Measurements from ENCODE around the gene FMNL2. TPM values are rescaled to one million over a fixed set of nuclear protein-coding genes. Genes with fewer than 3 reads are reported as not detected.

Gene FMNL2
- total and polyA plus RNA-seq, 2 experiments from 2014 or later, result 5.1 to 11.7 TPM

DNA sequence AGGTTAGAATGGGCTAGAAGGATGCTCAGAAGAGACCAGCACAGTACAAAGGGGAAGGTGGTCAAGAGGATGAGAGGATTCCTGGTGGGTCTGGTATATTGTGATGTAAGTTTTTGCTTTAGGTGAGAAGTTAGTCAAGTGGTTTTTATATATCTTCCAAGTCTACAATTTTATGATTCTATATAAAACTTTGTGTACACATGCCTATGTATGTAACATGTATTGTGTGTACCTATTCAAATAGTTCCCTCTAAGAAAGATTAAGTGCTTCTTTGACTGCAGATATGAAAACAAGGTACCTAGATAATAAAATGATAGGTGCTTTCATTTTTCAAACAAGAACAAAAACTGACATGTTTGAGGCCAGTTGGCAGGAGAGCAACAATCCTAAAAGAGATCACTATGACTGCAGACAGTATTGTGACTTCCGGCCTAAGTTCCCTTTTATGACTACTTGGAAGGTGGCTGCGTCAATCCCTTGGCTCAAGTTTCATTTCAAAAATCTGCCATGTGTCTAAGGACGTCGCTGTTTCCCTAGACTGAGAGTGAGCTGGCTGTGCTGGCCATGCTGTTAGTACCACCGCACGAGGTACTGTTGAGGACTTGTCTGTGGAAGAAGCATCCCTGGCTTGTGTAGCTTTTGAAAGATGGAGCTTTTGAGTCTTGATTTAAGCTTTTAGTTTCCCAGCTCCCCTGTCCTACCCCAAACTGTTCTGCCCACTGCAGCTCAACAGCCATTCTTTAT lies 259.2 kb downstream of the FMNL2 start:
- H3K4me1 ChIP-seq (ENCODE audit: low read depth), result peaks cover 12% of the 10 kb centered on the region
- no peak overlapping the region for H3K4me3 ChIP-seq
- TF ChIP-seq, protein P1, sequence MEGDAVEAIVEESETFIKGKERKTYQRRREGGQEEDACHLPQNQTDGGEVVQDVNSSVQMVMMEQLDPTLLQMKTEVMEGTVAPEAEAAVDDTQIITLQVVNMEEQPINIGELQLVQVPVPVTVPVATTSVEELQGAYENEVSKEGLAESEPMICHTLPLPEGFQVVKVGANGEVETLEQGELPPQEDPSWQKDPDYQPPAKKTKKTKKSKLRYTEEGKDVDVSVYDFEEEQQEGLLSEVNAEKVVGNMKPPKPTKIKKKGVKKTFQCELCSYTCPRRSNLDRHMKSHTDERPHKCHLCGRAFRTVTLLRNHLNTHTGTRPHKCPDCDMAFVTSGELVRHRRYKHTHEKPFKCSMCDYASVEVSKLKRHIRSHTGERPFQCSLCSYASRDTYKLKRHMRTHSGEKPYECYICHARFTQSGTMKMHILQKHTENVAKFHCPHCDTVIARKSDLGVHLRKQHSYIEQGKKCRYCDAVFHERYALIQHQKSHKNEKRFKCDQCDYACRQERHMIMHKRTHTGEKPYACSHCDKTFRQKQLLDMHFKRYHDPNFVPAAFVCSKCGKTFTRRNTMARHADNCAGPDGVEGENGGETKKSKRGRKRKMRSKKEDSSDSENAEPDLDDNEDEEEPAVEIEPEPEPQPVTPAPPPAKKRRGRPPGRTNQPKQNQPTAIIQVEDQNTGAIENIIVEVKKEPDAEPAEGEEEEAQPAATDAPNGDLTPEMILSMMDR (IDR thresholded peaks at IDR 0.05; ENCODE audit: low read depth, low read length), result no peak
- DNase-seq (ENCODE audit: low read depth in 1 of 2, low spot score in 1 of 2), result no peak
- H3K36me3 ChIP-seq, result no peaks in the 10 kb centered on the region
- H3K27ac ChIP-seq, result no peak overlapping the region
- H3K27me3 ChIP-seq, result no peaks in the 10 kb centered on the region
- H3K9me3 ChIP-seq (ENCODE audit: low read depth), result no peaks in the 10 kb centered on the region

DNA sequence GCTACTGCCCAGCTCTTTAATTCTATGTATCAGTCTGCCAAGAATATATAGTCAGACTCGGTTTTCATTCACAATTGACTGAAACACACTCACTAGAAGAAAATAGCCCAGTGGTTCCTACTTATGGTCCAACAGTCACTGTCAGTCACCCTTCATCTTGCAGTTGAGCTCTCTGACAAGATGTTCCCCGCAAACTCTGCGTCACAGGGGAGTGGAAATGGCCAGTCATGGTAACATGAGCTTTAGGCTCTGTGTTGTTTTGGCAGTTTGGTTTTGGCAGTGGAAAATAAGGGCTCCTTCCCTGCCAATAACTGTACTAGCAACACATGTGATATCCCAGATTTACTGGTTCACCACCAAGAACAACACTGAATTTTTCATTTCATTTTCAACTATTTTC lies 259.8 kb downstream of the FMNL2 start:
- H3K27me3 ChIP-seq, result no peaks in the 10 kb centered on the region
- no peaks in the 10 kb centered on the region for H3K9me3 ChIP-seq (ENCODE audit: low read depth)
- no peak overlapping the region for H3K4me3 ChIP-seq
- DNase-seq (ENCODE audit: low read depth in 1 of 2, low spot score in 1 of 2), result peak in 1 of 2 donors; percentile 59
- H3K27ac ChIP-seq, result no peak overlapping the region
- TF ChIP-seq, protein P1 (IDR thresholded peaks at IDR 0.05; ENCODE audit: low read depth, low read length), result no peak
- no peaks in the 10 kb centered on the region for H3K36me3 ChIP-seq
- peaks cover 12% of the 10 kb centered on the region for H3K4me1 ChIP-seq (ENCODE audit: low read depth)

DNA sequence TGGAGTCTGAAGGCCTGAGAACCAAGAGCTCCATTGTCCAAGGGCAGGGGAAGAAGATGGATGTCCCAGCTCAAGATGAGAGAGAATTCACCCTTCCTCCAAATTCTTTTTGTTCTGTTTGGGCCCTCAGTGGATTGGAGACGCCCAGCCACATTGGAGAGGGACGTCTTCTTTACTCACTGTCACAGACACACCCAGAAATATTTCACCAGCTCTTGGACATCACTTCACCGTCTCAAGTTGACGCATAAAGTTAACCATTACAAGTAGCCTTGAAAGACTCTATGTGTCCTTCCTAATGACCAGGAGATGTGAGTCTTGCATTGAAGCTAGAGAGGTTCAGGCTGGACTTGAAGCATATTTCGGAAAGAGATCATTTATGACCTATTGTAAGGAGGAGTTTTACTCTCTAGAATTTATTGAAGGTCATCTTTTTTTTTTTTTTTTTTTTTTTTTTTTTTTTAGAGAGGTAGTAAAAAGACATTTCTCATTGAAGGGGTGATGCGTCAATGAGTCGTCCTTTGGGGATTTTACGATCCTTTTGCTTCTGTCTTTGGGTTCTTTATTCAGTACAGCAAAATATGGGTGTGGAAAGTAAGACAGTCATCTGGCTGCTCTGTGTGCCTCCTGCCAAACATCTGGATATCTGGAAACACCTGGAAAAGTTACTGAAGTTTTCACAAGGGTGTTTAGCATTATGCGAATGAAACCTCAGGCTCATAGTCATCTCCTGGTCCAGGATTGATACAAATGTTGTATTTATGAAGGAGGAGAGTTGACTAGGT lies 264.2 kb downstream of the FMNL2 start:
- no peak overlapping the region for H3K27ac ChIP-seq
- H3K4me3 ChIP-seq, result no peak overlapping the region

DNA sequence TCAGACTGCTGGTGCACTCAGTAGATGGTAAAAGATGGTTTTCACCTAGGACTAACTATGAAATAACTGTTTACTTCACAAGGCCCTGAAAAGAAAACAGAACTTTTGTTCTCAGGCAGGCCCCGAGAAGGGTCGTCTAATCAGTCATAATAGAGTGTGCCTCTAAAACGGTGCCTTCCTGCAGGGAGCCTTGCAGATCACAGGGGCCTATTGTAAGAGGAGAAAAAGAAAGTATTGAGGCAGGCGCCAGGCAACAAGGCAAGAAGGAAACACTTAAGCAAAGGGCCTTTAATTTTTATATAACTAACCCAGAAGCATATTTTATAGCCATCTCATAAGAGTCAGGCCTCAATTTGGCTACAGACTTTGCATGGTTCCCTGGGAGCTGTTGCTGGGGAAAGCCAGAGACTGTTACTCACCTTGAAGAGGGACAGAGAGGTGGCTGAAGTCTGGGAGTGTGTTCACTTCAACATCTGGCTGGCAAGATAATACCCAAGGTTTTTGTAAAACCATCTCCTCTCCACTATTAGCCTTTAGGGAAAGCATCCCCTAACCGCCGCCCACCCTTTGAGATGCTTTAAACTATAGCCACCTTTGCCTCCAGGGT lies 265.2 kb downstream of the FMNL2 start:
- H3K4me3 ChIP-seq, result no peak overlapping the region
- H3K36me3 ChIP-seq, result no peaks in the 10 kb centered on the region
- H3K4me1 ChIP-seq (ENCODE audit: low read depth), result peaks cover 12% of the 10 kb centered on the region
- H3K9me3 ChIP-seq (ENCODE audit: low read depth), result no peaks in the 10 kb centered on the region
- TF ChIP-seq, protein P1 (IDR thresholded peaks at IDR 0.05; ENCODE audit: low read depth, low read length), result no peak
- no peak overlapping the region for H3K27ac ChIP-seq
- DNase-seq (ENCODE audit: low read depth in 1 of 2, low spot score in 1 of 2), result no peak
- H3K27me3 ChIP-seq, result no peaks in the 10 kb centered on the region

More for the DNA sequence above, 264.2 kb downstream of the FMNL2 start:
- H3K27me3 ChIP-seq, result no peaks in the 10 kb centered on the region
- H3K4me1 ChIP-seq (ENCODE audit: low read depth), result peaks cover 12% of the 10 kb centered on the region
- TF ChIP-seq, protein P1 (IDR thresholded peaks at IDR 0.05; ENCODE audit: low read depth, low read length), result no peak
- H3K36me3 ChIP-seq, result no peaks in the 10 kb centered on the region
- no peak for DNase-seq (ENCODE audit: low read depth in 1 of 2, low spot score in 1 of 2)
- no peaks in the 10 kb centered on the region for H3K9me3 ChIP-seq (ENCODE audit: low read depth)

DNA sequence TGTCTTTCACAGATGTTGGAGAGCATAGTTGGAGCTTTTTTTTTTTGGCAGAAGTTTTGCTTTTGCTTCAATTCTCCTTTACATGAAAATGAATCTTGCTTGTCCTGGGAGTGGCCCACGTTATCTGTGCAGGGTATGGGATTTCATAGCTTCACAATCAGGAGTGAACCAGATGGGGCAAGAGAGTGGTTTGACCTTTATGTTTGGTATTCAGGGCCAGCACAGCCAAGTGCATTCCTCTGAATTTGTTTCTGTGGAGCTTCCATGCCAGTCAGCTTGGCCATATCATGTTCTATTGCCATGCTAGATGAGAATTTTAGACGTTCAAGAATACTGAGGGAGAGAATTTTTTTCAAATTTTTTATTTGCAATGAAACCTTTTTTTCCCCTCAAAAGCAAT lies 265.7 kb downstream of the FMNL2 start:
- H3K9me3 ChIP-seq (ENCODE audit: low read depth), result no peaks in the 10 kb centered on the region
- H3K27me3 ChIP-seq, result no peaks in the 10 kb centered on the region
- peaks cover 12% of the 10 kb centered on the region for H3K4me1 ChIP-seq (ENCODE audit: low read depth)
- peak in 1 of 2 donors; percentile 66 for DNase-seq (ENCODE audit: low read depth in 1 of 2, low spot score in 1 of 2)
- no peaks in the 10 kb centered on the region for H3K36me3 ChIP-seq
- TF ChIP-seq, protein P1 (IDR thresholded peaks at IDR 0.05; ENCODE audit: low read depth, low read length), result no peak
- H3K4me3 ChIP-seq, result no peak overlapping the region
- H3K27ac ChIP-seq, result no peak overlapping the region

Measured in cardiac muscle cell (in vitro differentiated cells and primary cell).